Fibroblast of skin of right quadriceps (primary cell): Measurements from ENCODE around the gene CRIP2.

Source experiments
- DNase-seq: peaks from one replicate; pipeline ENCODE4 v3.0.0-alpha.2; 2013

Gene CRIP2

DNA sequence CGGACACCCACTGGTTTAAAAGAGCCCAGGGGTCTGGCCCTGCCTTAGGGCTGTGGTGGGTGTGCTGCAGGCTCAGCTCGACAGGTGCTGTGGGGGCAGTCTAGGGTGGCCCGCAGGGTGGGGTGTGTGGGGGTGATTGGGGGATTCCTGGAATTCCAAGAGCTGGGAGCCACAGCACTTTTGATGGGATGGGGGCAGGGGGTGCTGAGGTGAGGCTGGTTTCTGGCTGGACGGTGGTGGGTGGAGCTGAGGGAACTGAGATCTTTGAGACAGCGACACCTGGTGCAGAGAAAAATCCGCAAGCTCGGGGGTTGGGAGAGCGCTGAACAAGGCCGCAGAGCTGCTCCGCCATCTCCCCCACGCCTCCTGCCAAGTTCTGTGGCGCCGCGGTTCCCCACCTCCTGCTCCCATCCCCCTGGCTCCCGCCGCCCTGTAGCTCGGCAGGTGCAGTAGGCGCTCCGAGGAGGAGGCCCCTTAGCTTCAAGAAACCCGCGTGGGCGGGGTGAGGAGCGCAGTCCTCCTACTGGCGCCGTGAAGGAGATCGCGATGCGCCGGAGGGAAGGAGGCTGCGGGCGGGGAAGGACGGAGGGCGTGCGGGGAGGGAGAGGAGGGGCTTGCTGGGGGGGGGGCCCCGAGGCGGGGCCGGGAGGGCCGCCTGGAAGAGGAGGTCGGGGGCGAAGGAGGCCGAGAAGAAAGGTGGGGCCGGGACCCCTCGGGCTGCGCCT is 15.1 kb downstream of the CRIP2 start:
- DNase-seq, result peak; percentile 79

GRCh38 chr14:105490267-105490571 is 15.6 kb downstream of the CRIP2 start:
- no peak for DNase-seq

DNA sequence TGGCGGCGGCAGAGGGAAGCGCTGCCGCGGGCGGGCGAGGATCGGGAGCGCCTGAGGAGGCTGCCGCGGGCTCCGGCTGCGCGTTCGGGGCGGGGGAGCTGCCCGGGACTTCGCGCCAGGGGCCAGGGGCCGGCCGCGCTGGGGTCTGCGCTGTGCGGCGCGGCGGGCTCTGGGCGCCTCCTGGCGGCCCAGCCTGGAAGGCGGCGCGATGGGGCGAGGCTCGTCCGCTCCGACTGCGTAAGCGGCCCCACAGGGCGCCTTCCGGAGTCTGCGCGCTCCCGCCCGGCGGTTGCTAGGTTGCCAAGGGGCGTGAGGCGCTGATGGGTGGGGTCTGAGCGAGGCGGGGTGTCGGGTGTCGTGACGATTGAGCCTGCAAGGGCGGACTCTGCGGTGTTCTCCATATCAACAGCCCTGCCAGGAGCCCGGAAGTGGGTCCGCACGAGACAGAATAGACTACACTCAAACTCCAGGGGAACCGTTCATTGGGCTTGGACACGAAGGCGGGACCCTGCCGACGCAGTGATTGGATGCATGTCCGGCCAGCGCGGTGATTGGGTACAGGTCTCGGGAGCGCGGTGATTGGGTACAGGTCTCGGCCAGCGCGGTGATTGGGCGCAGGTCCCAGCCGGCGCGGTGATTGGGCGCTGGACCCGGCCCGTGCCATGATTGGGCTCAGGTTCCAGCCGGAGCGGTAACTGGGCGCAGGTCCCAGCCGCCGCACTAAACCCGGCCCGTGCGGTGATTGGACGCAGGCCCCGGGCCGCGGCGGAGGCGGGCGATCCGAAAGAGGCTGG is 16.1 kb downstream of the CRIP2 start, which contains the start of gene TEDC1:
TEDC1 (plus strand) TSS at position 675 of the 794 bp plus-strand sequence. CDS start 130 bp downstream, outside the sequence.
- peak; percentile 100 for DNase-seq

DNA sequence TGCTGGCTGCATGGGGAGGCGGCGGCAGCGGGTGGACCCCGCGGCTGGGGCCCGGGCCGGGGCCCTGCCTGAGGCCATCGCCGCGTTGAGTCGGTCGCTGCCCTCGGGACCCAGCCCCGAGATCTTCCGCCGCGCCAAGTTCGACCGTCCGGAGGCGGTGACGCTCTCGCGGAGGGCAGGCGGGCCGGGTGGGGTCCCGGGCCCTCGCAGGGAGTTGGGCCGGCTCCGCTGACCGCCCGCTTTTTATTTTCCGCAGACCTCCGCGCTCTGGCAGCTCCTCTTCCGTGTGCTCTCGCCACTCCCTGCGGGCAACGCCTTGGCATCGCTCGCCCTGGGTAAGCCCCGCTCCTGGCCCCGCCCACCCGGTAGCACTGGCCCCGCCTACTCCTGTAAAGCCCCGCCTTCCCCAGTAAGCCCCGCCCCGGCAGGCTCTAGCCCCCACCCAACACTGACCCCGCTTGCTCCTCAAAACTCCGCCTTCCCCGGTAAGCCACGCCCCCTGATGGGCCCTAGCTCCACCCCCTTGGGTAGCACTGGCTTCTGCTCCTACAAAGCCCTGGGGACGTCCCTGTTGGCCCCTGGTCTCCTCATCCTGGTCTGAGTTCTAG is 16.8 kb downstream of the CRIP2 start:
- DNase-seq, result peak; percentile 54

DNA sequence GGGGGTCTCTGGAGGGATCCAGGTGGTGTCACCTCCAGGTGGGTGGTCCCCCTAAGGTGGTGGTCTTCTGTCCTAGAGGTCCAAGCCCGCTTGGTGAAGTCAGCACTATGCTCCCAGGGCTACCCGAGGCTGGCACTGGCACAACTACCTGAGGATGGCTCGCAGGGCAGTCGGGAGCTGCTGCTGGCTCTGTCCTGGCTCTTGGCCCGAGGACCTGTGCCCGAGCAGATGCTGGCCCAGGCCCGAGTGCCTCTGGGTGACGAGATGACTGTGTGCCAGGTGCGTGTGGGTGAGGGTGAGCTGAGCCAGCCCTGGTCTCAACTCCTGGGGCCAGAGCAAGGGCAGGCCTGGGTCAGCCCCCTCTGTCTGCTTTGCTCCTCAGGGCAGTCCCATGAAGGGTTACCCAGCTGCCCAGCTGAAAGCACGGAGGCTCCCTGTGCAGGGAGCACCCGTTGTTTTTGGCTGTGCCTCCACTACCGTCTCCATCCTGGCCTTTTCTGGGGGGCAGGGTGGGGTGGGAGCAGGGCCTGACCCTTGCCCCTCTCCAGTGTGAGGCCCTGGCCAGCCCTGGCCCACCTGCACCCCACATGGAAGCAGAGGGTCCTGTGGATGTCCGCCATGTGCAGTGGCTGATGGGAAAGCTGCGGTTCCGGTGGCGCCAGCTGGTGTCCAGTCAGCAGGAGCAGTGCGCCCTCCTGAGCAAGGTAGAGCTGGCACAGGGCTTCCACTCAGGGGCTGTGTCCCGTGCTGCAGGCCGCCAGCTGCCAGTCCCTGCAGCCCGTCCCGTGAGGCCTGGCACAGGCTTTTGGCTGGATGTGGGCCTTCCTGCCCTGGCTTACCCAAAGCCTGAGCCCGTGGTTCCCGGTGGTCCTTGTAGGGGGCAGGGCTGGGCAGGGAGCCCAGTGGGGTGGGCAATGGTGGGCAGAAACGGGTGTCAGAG is 17.7 kb downstream of the CRIP2 start:
- no peak for DNase-seq

DNA sequence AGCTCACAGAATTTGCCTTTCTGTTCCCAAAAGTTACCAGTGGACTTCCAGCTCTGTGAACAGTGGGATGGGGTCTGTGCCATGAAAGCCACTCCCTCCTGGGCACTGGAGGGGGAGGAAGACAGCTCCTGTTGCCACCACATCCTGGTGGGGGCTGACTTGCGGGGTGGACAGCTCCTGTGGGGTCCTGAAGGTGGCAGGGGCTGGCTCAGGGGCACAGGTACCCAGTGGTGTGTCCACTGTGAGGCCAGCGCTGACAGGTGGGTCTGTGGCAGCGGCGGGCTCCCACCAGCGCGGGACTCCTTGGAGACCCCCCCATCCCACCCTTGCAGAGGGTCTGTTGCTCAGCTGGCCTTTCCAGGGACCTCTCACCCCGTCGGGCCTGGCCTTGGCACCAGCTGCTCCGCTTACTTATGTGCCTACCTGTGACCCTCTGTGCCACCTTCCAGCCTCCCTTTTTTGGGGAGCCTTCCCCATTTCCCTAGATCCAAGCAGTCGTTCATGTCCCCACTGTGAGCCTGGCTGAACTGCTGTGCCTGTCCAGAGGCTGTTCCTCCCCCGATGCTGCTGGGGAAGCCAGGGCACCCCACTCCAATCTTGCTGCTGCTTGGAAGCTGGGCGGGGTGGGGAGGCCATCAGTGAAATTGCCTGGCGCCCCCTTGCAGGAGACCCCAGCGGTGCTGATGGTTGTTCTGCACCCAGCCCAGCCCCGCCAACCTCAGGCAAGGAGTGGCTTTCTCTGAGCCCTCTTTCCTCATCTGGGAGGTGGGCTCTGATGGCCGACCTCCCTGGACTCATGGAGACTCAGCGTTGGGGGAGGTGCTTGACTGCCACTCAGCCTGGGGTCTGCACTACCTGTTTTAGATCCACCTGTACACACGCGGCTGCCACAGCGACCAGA is 18.6 kb downstream of the CRIP2 start:
- DNase-seq, result no peak

GRCh38 chr14:105493921-105494605 is 19.4 kb downstream of the CRIP2 start:
- DNase-seq, result no peak

GRCh38 chr14:105494606-105494929 is 19.9 kb downstream of the CRIP2 start:
- no peak for DNase-seq

DNA sequence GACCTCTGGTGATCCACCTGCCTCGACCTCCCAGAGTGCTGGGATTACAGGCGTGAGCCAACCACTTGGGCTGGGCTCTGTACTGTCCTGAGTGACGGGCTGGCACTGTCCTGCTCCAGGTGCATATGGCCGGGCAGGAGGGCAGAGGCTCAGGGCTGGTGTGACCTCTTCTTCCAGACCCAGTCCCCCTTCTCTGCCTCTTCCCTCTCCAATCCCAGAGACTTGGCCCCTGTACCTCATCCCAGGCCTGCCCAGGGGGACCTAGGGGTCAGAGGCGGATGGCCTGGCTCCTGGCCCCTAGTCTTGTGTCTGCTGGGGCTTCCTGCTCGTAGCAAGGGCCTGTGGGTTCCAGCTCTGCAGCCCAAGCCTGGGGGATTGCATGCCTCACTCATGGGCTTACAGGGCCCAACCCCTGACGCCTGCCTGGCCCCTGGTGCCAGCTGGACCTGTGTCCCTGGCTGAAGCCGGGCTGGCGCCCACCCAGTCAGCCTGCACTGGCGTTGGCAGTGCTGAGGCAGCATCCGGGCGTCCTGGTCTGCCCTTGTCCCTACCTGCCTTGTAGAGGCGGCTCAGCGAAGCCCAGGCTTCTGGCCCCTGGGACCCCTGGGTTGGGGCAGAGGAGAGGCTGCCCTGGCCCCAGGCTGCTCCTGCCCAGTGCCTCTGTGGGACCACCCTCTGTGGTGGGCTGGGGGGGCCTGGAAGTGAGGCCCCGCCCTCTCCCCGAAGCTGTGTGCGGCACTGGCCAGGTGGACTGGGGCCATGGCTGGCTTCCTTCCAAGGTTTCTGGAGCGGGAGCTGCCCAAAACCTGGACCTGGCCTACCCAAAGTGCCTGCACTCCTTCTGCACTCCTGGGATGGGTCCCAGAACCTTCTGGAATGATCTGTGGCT is 20.7 kb downstream of the CRIP2 start:
- DNase-seq, result no peak

- no peak for DNase-seq
Measured at GRCh38 chr14:105495990-105496830, 21.6 kb downstream of the CRIP2 start.

DNA sequence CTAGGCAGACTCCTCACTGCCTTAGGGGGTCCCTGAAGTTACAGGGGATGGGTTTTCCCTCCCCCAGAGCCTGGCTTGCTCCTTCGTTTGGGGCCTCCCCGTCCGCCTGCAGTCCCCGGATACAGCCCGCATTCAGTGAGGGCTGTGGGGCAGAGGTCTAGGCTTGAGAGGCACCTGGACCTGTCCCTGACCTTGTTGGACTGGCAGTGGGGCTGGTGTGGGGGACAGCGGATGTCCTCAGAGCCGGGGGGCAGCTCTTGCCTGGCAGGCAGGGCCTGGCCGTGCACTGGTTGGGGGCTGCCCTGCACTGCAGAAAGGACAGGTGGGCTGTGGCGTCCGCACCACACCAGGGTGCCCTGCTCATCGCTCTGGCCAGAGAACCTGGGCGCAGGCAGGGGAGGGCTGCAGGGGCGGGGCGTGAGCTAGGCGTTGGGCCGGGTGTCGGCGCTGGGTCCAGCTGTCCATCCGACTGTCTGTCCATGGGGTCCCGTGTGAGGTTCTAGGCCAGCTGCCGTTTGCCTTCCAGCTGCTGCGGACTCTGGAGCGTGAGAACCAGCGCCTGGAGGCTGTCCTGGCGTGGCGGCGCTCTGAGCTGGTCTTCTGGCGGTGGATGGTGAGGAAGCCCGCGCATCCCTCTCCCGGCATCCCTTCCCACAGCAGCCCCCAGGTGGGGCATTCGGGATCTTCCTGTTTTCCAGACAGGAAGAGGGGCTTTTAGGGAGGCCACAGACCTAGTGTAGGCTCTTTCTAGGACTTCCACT is 22.4 kb downstream of the CRIP2 start:
- DNase-seq, result no peak

DNA sequence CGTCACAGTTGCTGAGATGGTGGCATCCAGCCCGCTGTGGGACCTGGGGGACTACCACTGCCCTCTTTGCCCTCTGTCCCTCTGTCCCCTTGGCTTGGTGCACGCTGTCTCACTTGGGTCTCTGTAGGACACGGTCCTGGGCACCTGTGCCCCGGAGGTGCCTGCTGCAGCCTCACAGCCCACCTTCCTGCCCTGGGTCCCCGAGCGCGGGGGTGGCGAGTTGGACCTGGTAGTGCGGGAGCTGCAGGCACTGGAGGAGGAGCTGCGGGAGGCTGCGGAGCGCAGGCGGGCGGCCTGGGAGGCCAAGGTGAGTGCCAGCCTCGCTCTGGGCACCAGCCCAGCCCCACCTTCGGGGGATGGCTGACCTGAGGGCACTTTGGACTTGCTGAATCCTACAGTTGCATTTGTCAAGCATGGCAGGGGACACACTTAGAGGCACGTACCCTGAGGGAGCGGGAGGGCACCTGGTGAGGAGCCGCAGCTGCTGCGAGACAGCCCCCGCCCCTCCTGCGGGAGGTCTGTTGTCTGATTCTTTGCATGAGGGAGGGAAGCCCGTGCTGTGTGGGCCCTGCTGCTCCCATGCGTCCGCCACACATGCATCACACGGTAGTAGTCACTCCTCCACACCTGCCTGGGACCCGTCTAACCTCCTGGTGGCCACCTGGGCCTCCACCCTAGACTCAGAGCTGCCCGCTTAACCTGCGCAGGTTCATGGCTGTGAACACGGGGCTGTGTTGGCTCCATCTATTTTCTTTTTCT is 23.2 kb downstream of the CRIP2 start:
- no peak for DNase-seq

GRCh38 chr14:105498430-105499255 is 24.0 kb downstream of the CRIP2 start:
- no peak for DNase-seq

- no peak for DNase-seq
Measured at GRCh38 chr14:105499256-105500035, 24.8 kb downstream of the CRIP2 start.

- DNase-seq, result no peak
Measured at GRCh38 chr14:105500036-105500725, 25.6 kb downstream of the CRIP2 start.
